GM12873 (cell line): ENCODE results near the gene C1QTNF6.

Source experiments
- TF ChIP-seq, protein P1 (sequence below): IDR thresholded peaks from 2 replicates; pipeline ENCODE4 v1.5.1; 2012; ENCODE audit warnings: low read depth, mild to moderate bottlenecking, moderate library complexity, low read length, control low read depth; ENCODE audit not compliant: insufficient read depth; ENCODE audit errors: missing control alignments

The C1QTNF6 gene

DNA sequence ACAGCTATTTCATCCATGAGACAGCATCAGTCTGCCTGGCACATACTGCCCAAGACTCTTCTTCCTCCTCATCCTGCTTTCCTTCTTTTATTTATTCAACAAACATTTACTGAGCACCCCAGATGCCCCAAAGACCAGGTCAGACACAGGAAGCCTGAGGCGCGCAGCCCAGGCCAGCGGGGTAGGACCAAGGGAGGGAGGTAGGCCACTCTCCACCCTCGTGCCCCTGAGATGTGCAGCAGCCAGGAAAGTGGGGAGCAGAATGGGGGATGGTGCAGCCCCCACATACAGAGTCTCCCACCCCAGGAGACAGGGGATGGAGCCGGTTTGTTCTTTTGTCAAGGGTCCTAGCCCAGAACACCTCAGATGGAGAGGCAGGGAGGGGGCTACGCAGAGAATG is 34.1 kb downstream of the C1QTNF6 start:
- TF ChIP-seq, protein P1, sequence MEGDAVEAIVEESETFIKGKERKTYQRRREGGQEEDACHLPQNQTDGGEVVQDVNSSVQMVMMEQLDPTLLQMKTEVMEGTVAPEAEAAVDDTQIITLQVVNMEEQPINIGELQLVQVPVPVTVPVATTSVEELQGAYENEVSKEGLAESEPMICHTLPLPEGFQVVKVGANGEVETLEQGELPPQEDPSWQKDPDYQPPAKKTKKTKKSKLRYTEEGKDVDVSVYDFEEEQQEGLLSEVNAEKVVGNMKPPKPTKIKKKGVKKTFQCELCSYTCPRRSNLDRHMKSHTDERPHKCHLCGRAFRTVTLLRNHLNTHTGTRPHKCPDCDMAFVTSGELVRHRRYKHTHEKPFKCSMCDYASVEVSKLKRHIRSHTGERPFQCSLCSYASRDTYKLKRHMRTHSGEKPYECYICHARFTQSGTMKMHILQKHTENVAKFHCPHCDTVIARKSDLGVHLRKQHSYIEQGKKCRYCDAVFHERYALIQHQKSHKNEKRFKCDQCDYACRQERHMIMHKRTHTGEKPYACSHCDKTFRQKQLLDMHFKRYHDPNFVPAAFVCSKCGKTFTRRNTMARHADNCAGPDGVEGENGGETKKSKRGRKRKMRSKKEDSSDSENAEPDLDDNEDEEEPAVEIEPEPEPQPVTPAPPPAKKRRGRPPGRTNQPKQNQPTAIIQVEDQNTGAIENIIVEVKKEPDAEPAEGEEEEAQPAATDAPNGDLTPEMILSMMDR = no peak

DNA sequence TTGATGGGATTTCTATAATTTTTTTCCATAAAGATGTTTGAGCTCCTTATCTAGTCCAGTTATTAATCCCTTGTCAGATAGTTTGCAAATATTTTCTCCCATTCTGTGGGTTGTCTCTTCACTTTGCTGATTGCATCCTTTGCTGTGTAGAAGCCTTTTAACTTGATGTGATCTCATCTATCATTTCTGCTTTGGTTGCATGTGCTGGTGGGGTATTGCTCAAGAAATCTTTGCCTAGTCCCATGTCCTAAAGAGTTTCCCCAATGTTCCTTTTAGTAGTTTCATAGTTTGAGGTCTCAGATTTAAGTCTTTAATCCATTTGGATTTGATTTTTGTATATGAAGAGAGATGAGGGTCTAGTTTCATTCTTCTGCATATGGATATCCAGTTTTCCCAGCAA is 36.6 kb downstream of the C1QTNF6 start:
- TF ChIP-seq, protein P1 = no peak

DNA sequence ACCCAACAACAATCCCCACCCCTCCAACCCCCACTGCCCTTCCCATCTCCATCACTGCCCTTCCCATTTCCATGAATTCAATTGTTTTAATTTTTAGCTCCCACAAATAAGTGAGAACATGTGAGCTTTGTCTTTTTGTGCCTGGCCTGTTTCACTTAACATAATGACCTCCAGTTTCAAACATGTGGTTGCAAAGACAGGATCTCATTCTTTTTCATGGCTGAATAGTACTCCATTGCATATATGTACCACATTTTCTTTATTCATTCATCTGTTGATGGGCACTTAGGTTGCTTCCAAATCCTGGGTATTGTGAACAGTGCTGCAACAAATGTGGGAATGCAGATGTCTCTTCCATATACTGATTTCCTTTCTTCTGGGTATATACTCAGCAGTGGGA is 37.3 kb downstream of the C1QTNF6 start:
- TF ChIP-seq, protein P1 = no peak

DNA sequence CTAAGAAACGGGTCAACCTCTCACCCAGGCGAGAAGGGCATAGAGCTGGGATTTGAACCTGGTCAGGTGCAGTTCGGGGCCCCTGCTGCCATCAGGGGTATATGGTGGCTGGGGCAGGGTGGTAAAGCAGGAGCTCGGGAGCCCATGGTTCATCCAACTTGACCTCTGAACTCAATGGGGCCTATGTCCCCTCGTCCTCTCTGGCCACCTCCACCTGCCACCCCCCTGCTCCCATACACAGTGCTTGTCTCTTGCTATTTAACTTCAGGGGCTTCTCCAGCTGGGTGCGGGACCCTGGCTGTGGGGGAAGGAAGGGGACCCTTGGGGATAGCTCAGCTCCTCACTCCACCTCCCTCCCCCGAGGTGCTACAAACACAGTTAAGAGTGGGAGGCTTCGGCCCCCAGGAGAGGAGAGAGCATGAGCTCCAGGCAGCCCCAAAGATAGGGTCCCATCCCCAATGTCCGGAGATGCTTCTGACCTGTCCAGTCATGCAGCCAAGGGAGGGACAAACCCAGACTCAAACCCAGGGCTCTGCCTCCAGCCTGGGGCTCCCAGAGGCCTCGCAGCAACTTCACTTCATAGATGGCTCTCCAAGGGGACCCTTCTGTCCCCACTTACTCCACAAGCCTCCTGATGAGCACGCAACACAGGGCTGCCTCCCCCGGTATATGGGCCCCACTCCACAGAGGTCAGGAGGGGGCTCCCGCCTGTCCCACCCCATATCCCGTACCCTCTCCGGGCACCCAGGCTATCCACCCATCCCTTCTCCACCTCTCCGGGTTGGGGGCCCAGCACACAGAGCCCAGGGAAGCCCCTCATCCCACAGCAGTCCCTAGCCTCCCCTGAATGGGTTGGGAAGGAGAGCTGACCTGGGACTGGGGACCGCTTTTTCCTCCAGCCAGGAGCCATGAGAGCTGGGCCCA is 39.0 kb downstream of the C1QTNF6 start:
- TF ChIP-seq, protein P1 = no peak

DNA sequence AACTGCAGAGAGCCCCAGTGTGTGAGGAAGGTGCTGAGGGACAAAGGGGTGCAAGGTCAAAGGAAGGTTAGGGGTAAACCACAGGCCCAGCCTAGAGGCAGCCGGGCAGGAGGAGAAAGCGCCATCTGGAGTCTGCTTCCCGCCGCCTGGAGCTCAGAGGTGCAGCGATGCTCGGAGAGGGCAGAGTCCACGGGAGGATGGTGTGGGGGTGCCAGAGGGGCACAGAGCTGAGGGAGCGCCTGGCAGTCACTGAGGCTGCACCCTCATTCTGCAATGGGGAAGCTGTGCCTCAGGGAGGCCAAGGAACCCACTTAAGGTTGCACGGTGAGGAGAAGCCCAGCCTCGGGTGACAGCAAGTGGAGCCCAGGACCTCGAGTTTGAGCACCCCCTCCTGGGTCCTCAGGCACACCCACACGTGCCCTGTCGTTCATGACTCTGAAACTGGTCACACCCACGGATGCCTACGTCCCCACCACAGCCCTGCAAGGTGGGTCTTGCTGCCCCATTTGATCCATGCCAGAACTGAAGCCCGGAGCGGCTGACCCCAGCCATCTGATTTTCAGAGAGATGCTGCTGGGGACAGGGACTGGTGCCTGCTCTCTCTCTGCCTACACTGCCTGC is 39.9 kb downstream of the C1QTNF6 start:
- TF ChIP-seq, protein P1 = peak; percentile 15

DNA sequence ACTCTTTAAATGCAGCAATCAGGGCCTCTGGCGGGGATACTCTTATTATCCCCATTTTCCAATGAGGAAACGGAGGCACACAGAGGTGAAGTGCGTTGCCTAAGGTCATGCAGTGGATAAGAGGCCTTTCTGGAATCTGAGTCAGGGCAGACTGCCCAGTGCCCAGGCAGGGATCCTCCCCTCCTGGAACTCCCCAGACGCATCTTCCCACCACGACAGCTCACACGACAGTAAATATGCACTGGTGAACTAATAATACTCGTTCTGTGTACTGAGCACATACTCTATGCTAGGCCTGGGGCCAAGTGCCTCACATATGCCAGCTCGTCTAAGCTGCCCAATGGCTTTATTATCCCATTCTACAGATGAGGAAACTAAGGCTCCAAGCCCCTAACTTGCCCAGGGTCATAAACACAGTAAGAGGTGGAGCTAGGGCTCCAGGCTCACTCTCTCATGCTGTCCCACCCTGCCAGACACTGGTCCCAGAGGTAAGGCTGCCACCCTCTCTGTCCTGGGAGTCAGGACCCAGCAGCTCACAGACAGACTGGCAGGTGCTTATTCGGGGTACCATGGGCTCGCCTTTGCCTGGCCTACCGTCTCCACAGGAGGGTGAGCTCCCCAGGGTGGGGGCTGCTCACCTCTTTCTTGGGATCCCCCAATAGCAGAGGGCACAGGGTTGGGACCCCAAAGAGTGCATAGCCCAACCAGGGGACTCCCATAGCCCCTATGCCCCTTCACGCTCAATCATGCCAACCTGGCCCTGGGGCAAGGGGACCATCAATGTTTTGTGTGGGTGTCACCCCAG is 40.7 kb downstream of the C1QTNF6 start:
- TF ChIP-seq, protein P1 = no peak
